SU-DHL-6 (cell line): ENCODE results near the gene TFRC.

Experiments
- H2AFZ ChIP-seq: fragments of 200-600 bp; sonication (generic); 2 replicates; pipeline ENCODE4 v1.6.1; 2014; ENCODE audit warnings: low read depth, mild to moderate bottlenecking, moderate library complexity, mixed read lengths, antibody characterized with exemption, low read length; ENCODE audit not compliant: severe bottlenecking
- H3F3A ChIP-seq: fragments of 200-600 bp; shearing (Covaris generic); 2 replicates; pipeline ENCODE4 v1.6.0; 2016; ENCODE audit warnings: antibody characterized with exemption, mild to moderate bottlenecking; ENCODE audit not compliant: insufficient read depth
- H3K27ac ChIP-seq: fragments of 200-600 bp; sonication (generic); 2 replicates; pipeline ENCODE4 v1.5.1; 2016; ENCODE audit warnings: low read depth, mild to moderate bottlenecking, low read length, moderate library complexity, mixed read lengths
- H3K27me3 ChIP-seq: fragments of 200-600 bp; sonication (generic), shearing (Covaris generic); 2 replicates; pipeline ENCODE4 v1.6.0; 2014; ENCODE audit warnings: mild to moderate bottlenecking, low read length
- H3K36me3 ChIP-seq: fragments of 200-600 bp; sonication (generic); 2 replicates; pipeline ENCODE4 v1.6.1; 2014; ENCODE audit warnings: mild to moderate bottlenecking, low read length, mixed read lengths
- H3K4me2 ChIP-seq: fragments of 300-600, 200-600 bp; shearing (Covaris generic), sonication (generic); 2 replicates; pipeline ENCODE4 v1.6.0; 2014; ENCODE audit warnings: low read length, low read depth, mild to moderate bottlenecking; ENCODE audit not compliant: poor library complexity, severe bottlenecking
- H3K4me3 ChIP-seq: fragments of 200-600 bp; sonication (generic); 2 replicates; pipeline ENCODE4 v1.5.1; 2014; ENCODE audit warnings: antibody characterized with exemption, low read length, mild to moderate bottlenecking, mixed read lengths; ENCODE audit not compliant: insufficient read depth, poor library complexity, severe bottlenecking
- H3K79me2 ChIP-seq: fragments of 200-600 bp; sonication (generic); 2 replicates; pipeline ENCODE4 v1.6.1; 2014; ENCODE audit warnings: mild to moderate bottlenecking, low read length, moderate library complexity; ENCODE audit not compliant: insufficient read depth
- H3K9ac ChIP-seq: fragments of 200-600 bp; sonication (generic); 2 replicates; pipeline ENCODE4 v1.7.0; 2014; ENCODE audit warnings: mild to moderate bottlenecking, low read length
- H3K9me2 ChIP-seq: fragments of 200-600 bp; sonication (generic); replicated peaks from 2 replicates; pipeline ENCODE4 v1.6.1; 2014; ENCODE audit warnings: low read length; ENCODE audit not compliant: insufficient read depth
- H3K9me3 ChIP-seq: fragments of 200-600 bp; sonication (generic); 2 replicates; pipeline ENCODE4 v1.6.1; 2014; ENCODE audit warnings: low read length, mixed read lengths; ENCODE audit not compliant: insufficient read depth
- H4K20me1 ChIP-seq: fragments of 200-600 bp; sonication (generic); 2 replicates; pipeline ENCODE4 v1.6.1; 2014; ENCODE audit warnings: low read depth, mild to moderate bottlenecking, antibody characterized with exemption, low read length, moderate library complexity, mixed read lengths
- EZH2phosphoT487 ChIP-seq: fragments of 200-600 bp; sonication (generic), shearing (Covaris generic); conservative IDR thresholded peaks from 2 replicates; pipeline ENCODE4 v1.6.1; 2018; ENCODE audit warnings: mild to moderate bottlenecking, antibody characterized with exemption, low read length, moderate library complexity, mixed read lengths
- TF ChIP-seq, protein P1 (sequence below): fragments of 200-600 bp; sonication (generic); IDR thresholded peaks from one replicate; pipeline ENCODE4 v1.5.1; 2017; ENCODE audit warnings: antibody characterized with exemption, mild to moderate bottlenecking, low read length, moderate library complexity; ENCODE audit not compliant: insufficient read depth, poor library complexity, severe bottlenecking

The TFRC gene

DNA sequence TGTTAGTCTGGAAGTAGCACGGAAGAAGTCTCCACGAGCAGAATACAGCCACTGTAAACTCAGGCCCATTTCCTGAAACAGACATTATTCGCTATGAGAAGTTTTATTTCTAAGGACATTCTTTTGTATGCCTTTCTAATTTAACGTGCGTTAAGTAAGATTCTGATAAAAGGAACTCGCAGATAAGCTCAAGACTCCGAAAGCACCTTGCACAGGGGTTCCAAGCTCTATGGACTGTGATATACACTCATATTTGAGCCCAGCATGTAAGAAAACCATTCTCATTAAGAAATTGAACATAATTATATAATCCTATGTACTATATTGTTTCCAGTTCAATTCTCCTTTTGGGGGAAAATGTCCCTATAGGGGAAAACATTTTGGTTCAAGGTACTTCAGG, 28.4 kb downstream of the TFRC start:
- H3K79me2 ChIP-seq: no peaks in the 10 kb centered on the region
- no peaks in the 10 kb centered on the region for H4K20me1 ChIP-seq
- no peak overlapping the region for H3K4me3 ChIP-seq
- H2AFZ ChIP-seq: no peak overlapping the region
- H3K27ac ChIP-seq: no peak overlapping the region
- TF ChIP-seq, protein P1, sequence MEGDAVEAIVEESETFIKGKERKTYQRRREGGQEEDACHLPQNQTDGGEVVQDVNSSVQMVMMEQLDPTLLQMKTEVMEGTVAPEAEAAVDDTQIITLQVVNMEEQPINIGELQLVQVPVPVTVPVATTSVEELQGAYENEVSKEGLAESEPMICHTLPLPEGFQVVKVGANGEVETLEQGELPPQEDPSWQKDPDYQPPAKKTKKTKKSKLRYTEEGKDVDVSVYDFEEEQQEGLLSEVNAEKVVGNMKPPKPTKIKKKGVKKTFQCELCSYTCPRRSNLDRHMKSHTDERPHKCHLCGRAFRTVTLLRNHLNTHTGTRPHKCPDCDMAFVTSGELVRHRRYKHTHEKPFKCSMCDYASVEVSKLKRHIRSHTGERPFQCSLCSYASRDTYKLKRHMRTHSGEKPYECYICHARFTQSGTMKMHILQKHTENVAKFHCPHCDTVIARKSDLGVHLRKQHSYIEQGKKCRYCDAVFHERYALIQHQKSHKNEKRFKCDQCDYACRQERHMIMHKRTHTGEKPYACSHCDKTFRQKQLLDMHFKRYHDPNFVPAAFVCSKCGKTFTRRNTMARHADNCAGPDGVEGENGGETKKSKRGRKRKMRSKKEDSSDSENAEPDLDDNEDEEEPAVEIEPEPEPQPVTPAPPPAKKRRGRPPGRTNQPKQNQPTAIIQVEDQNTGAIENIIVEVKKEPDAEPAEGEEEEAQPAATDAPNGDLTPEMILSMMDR: no peak
- TF ChIP-seq EZH2phosphoT487: no peak
- no peaks in the 10 kb centered on the region for H3K27me3 ChIP-seq
- H3K9me3 ChIP-seq: no peaks in the 10 kb centered on the region
- H3K36me3 ChIP-seq: peaks cover 52% of the 10 kb centered on the region
- H3K4me2 ChIP-seq: no peak overlapping the region
- H3K9me2 ChIP-seq: no peaks in the 10 kb centered on the region
- peaks cover 29% of the 10 kb centered on the region; the same call in 1 of the 2 replicates for H3F3A ChIP-seq
- H3K9ac ChIP-seq: no peak overlapping the region

DNA sequence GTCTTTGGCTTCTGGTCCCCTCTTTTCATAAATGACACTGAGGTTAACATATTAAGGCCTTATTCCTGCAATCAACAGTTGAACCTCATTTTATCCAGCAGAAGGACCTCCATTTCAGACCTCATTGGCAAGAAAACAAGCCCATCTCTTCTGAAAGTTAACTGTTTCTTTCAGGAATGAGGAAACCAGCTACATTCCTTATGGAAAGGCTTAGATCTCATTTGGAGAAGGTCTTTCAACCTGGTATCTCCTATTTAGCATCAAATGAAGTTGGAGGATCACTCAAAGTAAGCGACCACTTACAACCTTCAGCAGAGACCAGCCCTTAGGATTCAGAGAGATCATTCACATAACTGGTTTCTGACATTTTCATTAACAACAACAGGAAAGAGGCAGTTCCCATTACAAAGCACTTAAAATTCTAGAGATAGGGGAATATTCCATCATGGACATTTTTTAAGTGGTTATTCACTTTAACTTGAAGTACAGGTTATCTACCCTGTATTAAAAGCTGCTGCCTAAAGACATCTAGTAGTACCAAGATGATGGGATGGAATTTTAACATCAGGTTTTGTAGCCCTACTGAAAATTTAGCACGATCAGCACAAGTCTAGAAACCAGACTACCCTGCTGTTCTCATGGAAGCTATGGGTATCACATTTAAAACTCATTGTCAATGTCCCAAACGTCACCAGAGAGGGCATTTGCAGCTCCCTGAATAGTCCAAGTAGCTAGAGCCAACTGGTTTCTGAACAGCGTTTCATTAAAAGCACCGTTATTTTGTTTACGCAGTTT, 30.4 kb downstream of the TFRC start:
- TF ChIP-seq, protein P1: no peak
- no peak for TF ChIP-seq EZH2phosphoT487
- no peak overlapping the region for H3K9ac ChIP-seq
- H3K4me2 ChIP-seq: no peak overlapping the region
- no peaks in the 10 kb centered on the region for H3K9me2 ChIP-seq
- no peaks in the 10 kb centered on the region for H3K27me3 ChIP-seq
- H3K27ac ChIP-seq: no peak overlapping the region
- no peak overlapping the region for H3K4me3 ChIP-seq
- H4K20me1 ChIP-seq: no peaks in the 10 kb centered on the region
- peaks cover 42% of the 10 kb centered on the region for H3K36me3 ChIP-seq
- H2AFZ ChIP-seq: no peak overlapping the region
- H3K9me3 ChIP-seq: no peaks in the 10 kb centered on the region
- H3K79me2 ChIP-seq: no peaks in the 10 kb centered on the region
- H3F3A ChIP-seq: peaks cover 30% of the 10 kb centered on the region; the same call in 1 of the 2 replicates

DNA sequence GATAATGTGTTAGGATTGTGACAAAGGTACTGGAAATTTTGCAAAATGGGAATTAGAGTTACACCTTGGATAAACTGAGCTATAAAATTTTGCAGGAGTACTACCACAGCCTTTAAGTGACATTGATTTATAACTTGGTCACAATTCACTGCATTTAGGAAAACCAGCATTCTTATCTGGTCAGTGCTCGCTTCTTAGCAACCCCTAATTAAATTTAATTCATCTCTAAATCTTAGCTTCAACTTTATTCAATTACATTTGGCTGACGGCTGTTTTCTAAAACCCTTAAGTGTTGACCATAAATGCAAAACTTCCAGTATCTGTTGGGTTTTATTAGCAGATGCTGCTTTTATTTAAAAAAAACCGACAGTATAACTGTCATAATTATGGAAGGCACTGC, 31.3 kb downstream of the TFRC start:
- Histone ChIP-seq H3K4me2 (no peak overlapping the region), H3K79me2 (no peaks in the 10 kb centered on the region), H3F3A (peaks cover 30% of the 10 kb centered on the region; the same call in 1 of the 2 replicates), H4K20me1 (no peaks in the 10 kb centered on the region), H3K36me3 (peaks cover 38% of the 10 kb centered on the region), H3K4me3 (no peak overlapping the region), H3K9me2 (no peaks in the 10 kb centered on the region), H2AFZ (no peak overlapping the region), H3K9me3 (no peaks in the 10 kb centered on the region), H3K27me3 (no peaks in the 10 kb centered on the region), H3K27ac (no peak overlapping the region), H3K9ac (no peak overlapping the region)
- TF ChIP-seq, protein P1: no peak
- no peak for TF ChIP-seq EZH2phosphoT487
